ENCODE results near the gene PLP1.

Gene PLP1

DNA sequence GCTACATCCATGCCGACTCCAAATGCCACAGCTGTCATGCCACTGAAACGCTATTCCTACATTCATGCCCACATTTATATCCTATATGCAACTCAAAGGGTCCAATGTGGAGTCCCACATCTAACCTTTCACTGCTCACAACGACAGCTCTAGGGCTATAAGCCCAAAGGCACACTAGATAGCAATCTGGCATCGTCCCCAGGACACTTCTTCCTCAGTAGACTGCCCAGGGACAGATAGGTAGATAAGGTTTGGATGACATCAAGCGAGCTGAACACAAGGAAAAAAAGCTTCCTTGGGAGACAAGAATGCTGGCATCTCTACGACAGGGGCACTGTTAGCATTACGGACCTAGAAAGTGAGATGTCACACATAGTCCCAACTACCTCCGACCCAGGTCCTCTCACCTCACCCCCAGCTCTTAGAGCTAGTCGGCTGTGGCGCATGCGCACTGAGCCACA, 54.7 kb downstream of the PLP1 start:
- no peak for DNase-seq

DNA sequence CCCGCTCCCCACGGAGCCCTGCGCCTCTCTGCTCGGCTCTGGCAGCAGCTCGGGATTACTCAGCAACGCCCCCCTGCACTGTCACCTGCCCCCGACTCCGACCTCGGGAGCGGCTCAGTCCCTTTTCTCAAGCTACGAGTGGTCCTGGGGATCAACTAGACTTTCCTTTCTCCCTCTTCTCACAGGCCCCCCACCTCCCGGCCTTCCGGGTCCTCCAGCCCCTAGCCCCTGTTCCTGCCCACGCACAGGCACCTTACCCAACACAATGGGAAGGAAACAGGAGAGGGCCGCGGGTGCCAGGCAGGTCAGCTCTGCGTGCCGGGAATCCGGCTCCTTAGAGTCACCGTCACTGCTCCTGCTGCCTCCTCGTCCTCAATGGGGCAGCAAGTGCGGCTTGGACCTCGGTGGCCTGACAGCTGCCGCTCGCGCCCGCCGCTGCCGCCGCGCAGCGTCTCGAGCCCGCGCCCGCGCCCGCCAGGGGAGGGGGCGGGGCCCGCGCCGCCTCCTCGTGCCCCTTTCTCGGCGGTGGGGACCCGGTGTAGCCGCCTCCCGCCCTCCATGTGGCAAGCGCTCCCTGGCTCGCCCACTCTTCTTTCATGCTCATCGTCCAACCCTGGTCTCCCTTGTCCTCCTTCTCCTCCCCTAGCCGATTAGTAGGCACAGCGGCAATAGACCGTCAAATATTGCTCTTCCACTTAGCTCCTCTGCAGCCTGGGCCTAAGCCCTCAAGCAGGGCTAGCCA, 55.3 kb downstream of the PLP1 start, which contains the start of gene RAB9B:
TSS of gene RAB9B (minus strand) at position 455 of the 742 bp plus-strand sequence. CDS start 6,473 bp downstream, outside the sequence.
- peak; percentile 29 for DNase-seq

DNA sequence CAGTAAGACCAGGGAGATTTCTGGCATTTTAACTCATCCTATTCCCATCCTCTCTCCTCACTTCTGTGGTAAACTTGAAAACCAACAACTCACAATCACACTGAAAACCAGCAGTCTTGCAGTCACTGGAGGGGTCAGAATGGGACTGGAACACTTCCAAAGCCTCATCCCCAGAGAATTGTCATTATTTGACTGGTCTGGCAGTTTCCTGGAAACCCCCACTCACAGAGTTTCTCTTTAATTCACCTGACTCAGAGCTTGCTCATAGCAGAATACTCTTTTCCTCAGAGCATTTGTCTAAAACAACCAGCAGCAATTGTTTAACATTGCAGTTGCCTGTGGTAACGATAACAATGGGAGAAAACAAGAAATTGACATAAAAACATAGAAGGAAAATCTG, 62.8 kb downstream of the PLP1 start:
- no peak for DNase-seq
